Esophagus squamous epithelium (tissue), 5 donors: Measurements from ENCODE around the gene BUD23. TPM values are rescaled to one million over a fixed set of nuclear protein-coding genes. Genes with fewer than 3 reads are reported as not detected.

Experiments used
- DNase-seq: peaks from one replicate; lab custom pipeline; 2025; lab: John Stamatoyannopoulos, UW
- H3K27ac ChIP-seq, 4 donors: fragments of 200-600 bp; sonication (generic); one replicate each; pipeline ENCODE4 v1.5.1; 2016 to 2019; ENCODE audit warnings: mild to moderate bottlenecking in 1 of 4
- H3K27me3 ChIP-seq, 4 donors: fragments of 200-600 bp; sonication (generic); 1 replicate in 3 of 4; 2 replicates in 1 of 4; pipeline versions ENCODE4 v1.5.1 to v1.6.0; 2017 to 2021; ENCODE audit warnings: antibody characterized with exemption in 1 of 4
- H3K36me3 ChIP-seq, 3 donors: fragments of 200-600 bp; sonication (generic); one replicate each; pipeline ENCODE4 v1.5.1; 2016 to 2019
- H3K4me1 ChIP-seq, 3 donors: fragments of 200-600 bp; sonication (generic); one replicate each; pipeline ENCODE4 v1.5.1; 2017 to 2019
- H3K4me3 ChIP-seq, 4 donors: fragments of 200-600 bp; sonication (generic); 1 replicate in 3 of 4; 2 replicates in 1 of 4; pipeline ENCODE4 v1.5.1; 2016 to 2019; ENCODE audit warnings: mild to moderate bottlenecking in 2 of 4, moderate library complexity in 1 of 4
- H3K9me3 ChIP-seq, 3 donors: fragments of 200-600 bp; sonication (generic); one replicate each; pipeline ENCODE4 v1.5.1; 2016 to 2019
- CTCF ChIP-seq, 6 experiments: fragments of 450-650 bp in 4 of 6; fragments of 200-600 bp in 2 of 6; sonication (generic) in 2 of 6; IDR thresholded peaks; one replicate each; pipeline ENCODE4 v1.5.1; 2016 to 2019; ENCODE audit warnings: antibody characterized with exemption in 6 of 6, mild to moderate bottlenecking in 4 of 6, moderate library complexity in 4 of 6
- POLR2A ChIP-seq, 4 donors: fragments of 450-650 bp; IDR thresholded peaks; one replicate each; pipeline ENCODE4 v1.6.1; 2017; ENCODE audit warnings: antibody characterized with exemption in 4 of 4, mild to moderate bottlenecking in 4 of 4, moderate library complexity in 3 of 4
- WGBS, 2 donors: methylation state at CpG; one replicate each; pipeline ENCODE4 v1.1.5; 2018; 5-methylcytosine and 5-hydroxymethylcytosine counted together
- intact Hi-C: fragments of 100-400 bp; cut with DNase I; formaldehyde crosslinking; loops from one replicate; pipeline ENCODE4 v1.15.0; 2022
- total RNA-seq, 4 donors: library from RNA; depleted of rRNA; stranded (reverse); fragments of >200 nt; gene quantifications; one replicate each; pipeline ENCODE4 v1.1.0, GENCODE V29; 2016
- donor health status: DM: yes; HTN: yes; CAD: no.

The BUD23 gene
- total RNA-seq, 4 donors from 2014 or later = 24.9 to 44.7 (median 42.6) TPM

- no peak overlapping the region for H3K4me3 ChIP-seq
- TF ChIP-seq POLR2A (IDR thresholded peaks at IDR 0.05) = no peak
- TF ChIP-seq CTCF (IDR thresholded peaks at IDR 0.05) = no peak
- H3K36me3 ChIP-seq = no peaks in the 10 kb centered on the region
- peaks cover 4 to 71% (median 7%) of the 10 kb centered on the region in 4 donors for H3K27me3 ChIP-seq
- peaks cover 0 to 11% (median 8%) of the 10 kb centered on the region in 3 donors for H3K9me3 ChIP-seq
- WGBS, 2 donors = 21 to 75% methylated on average over 1 to 2 of the region's 2 CpGs
- DNase-seq = no peak
- intact Hi-C loops = no loop called here
- H3K27ac ChIP-seq = no peak overlapping the region
- H3K4me1 ChIP-seq = peaks cover under 1 to 13% (median 5%) of the 10 kb centered on the region in 3 donors
Measured at GRCh38 chr7:73642834-73643233, 40.6 kb upstream of the BUD23 start.

- DNase-seq = no peak
- H3K36me3 ChIP-seq = no peaks in the 10 kb centered on the region
- H3K27ac ChIP-seq = no peak overlapping the region
- peaks cover 6 to 90% (median 12%) of the 10 kb centered on the region in 4 donors for H3K27me3 ChIP-seq
- TF ChIP-seq POLR2A (IDR thresholded peaks at IDR 0.05) (no peak), CTCF (IDR thresholded peaks at IDR 0.05) (no peak)
- H3K4me3 ChIP-seq = no peak overlapping the region
- peaks cover 4 to 19% (median 8%) of the 10 kb centered on the region in 3 donors for H3K4me1 ChIP-seq
- intact Hi-C loops = no loop called here
- peaks cover 0 to 11% (median 8%) of the 10 kb centered on the region in 3 donors for H3K9me3 ChIP-seq
- WGBS, 2 donors = 62 to 76% methylated on average over 4 of the region's 5 CpGs
Measured at GRCh38 chr7:73644688-73645286, 38.6 kb upstream of the BUD23 start.

- intact Hi-C loops = no loop called here
- no peaks in the 10 kb centered on the region for H3K36me3 ChIP-seq
- H3K27ac ChIP-seq = no peak overlapping the region
- no peak for TF ChIP-seq CTCF (IDR thresholded peaks at IDR 0.05)
- TF ChIP-seq POLR2A (IDR thresholded peaks at IDR 0.05) = no peak
- no peak for DNase-seq
- H3K4me1 ChIP-seq = peaks cover 4 to 19% (median 8%) of the 10 kb centered on the region in 3 donors
- peaks cover 0 to 11% (median 8%) of the 10 kb centered on the region in 3 donors for H3K9me3 ChIP-seq
- H3K27me3 ChIP-seq = peaks cover 6 to 100% (median 12%) of the 10 kb centered on the region in 4 donors
- H3K4me3 ChIP-seq = no peak overlapping the region
- WGBS, 2 donors = 28 to 29% methylated on average over 2 to 4 of the region's 4 CpGs
Measured at GRCh38 chr7:73645643-73646174, 37.7 kb upstream of the BUD23 start.

GRCh38 chr7:73646785-73647724, 36.3 kb upstream of the BUD23 start:
- WGBS, 2 donors = no CpG with 5 or more reads among the region's 16 CpGs
- no peak for DNase-seq
- Histone ChIP-seq H3K4me1 (peaks cover 4 to 19% (median 8%) of the 10 kb centered on the region in 3 donors), H3K27me3 (peaks cover 6 to 100% (median 12%) of the 10 kb centered on the region in 4 donors), H3K27ac (no peak overlapping the region), H3K9me3 (no peaks in the 10 kb centered on the region), H3K36me3 (no peaks in the 10 kb centered on the region), H3K4me3 (peak overlapping the region in 2 of 4 donors; percentile 45 to 64)
- intact Hi-C loops = no loop called here
- no peak for TF ChIP-seq POLR2A (IDR thresholded peaks at IDR 0.05)
- TF ChIP-seq CTCF (IDR thresholded peaks at IDR 0.05) = no peak
